ENCODE results near the gene WWC1. TPM values are rescaled to one million over a fixed set of nuclear protein-coding genes. Genes with fewer than 3 reads are reported as not detected.

WWC1 gene
- total RNA-seq, 1 experiment from 2014 or later, result 108 TPM

DNA sequence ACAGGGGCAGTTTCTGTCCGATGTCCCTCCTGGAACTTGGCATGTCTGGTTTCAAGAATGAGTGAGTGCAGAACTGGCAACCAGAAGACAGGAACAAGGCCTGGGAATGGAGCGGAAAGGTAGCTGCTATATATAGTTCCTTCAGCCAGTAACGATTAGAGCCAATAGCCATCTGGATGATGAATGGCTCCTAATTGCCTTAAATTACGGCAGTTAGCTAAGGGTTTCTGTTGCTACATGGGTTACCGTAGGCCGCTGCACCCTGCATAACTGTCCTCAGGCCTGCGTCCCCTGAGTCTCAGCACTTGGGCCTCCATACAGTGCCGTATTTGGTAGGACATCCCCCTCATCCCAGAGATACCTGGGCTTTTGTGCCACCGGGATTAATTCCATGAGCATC is 29.4 kb downstream of the WWC1 start:
- H3K36me3 Mint-ChIP-seq (ENCODE audit: insufficient read depth, unreplicated experiment), result peaks cover 67% of the 10 kb centered on the region
- ChIA-PET POLR2A (interaction anchor here (0.6 kb wide), 1 partner anchor 1151 kb away, joined by 3 read pairs; no protein-coding TSS in a partner anchor), CTCF (interaction anchor here (0.6 kb wide), 1 partner anchor 22 kb away, joined by 3 read pairs; no protein-coding TSS in a partner anchor)
- Histone ChIP-seq H3K4me1 (peaks cover 80% of the 10 kb centered on the region), H3K27me3 (replicated peaks; ENCODE audit: control insufficient read depth, insufficient read depth, low read length) (no peaks in the 10 kb centered on the region), H3K4me3 (ENCODE audit: low read depth, low read length) (no peak overlapping the region), H3K9me3 (no peaks in the 10 kb centered on the region), H3K36me3 (ENCODE audit: control insufficient read depth, insufficient read depth, low read length) (peaks cover 6% of the 10 kb centered on the region; the same call in 1 of the 2 replicates)
- peak overlapping the region; percentile 31 for H3K27ac Mint-ChIP-seq (ENCODE audit: unreplicated experiment)
- TF ChIP-seq, protein P1, sequence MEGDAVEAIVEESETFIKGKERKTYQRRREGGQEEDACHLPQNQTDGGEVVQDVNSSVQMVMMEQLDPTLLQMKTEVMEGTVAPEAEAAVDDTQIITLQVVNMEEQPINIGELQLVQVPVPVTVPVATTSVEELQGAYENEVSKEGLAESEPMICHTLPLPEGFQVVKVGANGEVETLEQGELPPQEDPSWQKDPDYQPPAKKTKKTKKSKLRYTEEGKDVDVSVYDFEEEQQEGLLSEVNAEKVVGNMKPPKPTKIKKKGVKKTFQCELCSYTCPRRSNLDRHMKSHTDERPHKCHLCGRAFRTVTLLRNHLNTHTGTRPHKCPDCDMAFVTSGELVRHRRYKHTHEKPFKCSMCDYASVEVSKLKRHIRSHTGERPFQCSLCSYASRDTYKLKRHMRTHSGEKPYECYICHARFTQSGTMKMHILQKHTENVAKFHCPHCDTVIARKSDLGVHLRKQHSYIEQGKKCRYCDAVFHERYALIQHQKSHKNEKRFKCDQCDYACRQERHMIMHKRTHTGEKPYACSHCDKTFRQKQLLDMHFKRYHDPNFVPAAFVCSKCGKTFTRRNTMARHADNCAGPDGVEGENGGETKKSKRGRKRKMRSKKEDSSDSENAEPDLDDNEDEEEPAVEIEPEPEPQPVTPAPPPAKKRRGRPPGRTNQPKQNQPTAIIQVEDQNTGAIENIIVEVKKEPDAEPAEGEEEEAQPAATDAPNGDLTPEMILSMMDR (IDR thresholded peaks at IDR 0.05; ENCODE audit: insufficient read depth in 1 of 2, low read depth in 1 of 2, low read length in 1 of 2, severe bottlenecking in 1 of 2, unreplicated experiment in 1 of 2), result no peak
- no peaks in the 10 kb centered on the region for H3K9me3 Mint-ChIP-seq (ENCODE audit: unreplicated experiment)
- no peaks in the 10 kb centered on the region for H3K27me3 Mint-ChIP-seq (ENCODE audit: insufficient read depth, unreplicated experiment)
- no peak overlapping the region for H3K4me3 Mint-ChIP-seq (ENCODE audit: unreplicated experiment)
- BruUV-seq (replicated peaks), result no TSS peak
- intact Hi-C loops (cut with micrococcal nuclease; ENCODE audit: unreplicated experiment), result no loop called here
- peaks cover 61% of the 10 kb centered on the region for H3K4me1 Mint-ChIP-seq (ENCODE audit: low read depth, unreplicated experiment)
- no peak for DNase-seq

GRCh38 chr5:168324859-168325630 is 33.6 kb downstream of the WWC1 start:
- BruUV-seq (replicated peaks), result no TSS peak
- Mint-ChIP-seq H3K4me1 (ENCODE audit: low read depth, unreplicated experiment) (peaks cover 70% of the 10 kb centered on the region), H3K27ac (ENCODE audit: unreplicated experiment) (peak overlapping the region; percentile 88), H3K4me3 (ENCODE audit: unreplicated experiment) (no peak overlapping the region), H3K36me3 (ENCODE audit: insufficient read depth, unreplicated experiment) (peaks cover 59% of the 10 kb centered on the region), H3K9me3 (ENCODE audit: unreplicated experiment) (no peaks in the 10 kb centered on the region), H3K27me3 (ENCODE audit: insufficient read depth, unreplicated experiment) (no peaks in the 10 kb centered on the region)
- no peaks in the 10 kb centered on the region for H3K9me3 ChIP-seq
- no peaks in the 10 kb centered on the region for H3K27me3 ChIP-seq (replicated peaks; ENCODE audit: control insufficient read depth, insufficient read depth, low read length)
- ChIA-PET POLR2A (interaction anchor here (0.5 to 1.1 kb wide), 3 partner anchors 32 to 193 kb away, joined by 3 read pairs; no protein-coding TSS in a partner anchor), CTCF (interaction anchor here (0.6 to 1.2 kb wide), 5 partner anchors 8 to 1091 kb away, joined by 3 to 4 read pairs (median 3); no protein-coding TSS in a partner anchor)
- H3K36me3 ChIP-seq (ENCODE audit: control insufficient read depth, insufficient read depth, low read length), result 0 out of 2 replicates have a peak, but pooled peaks cover 2% of the 10 kb centered on the region
- peaks cover 81% of the 10 kb centered on the region for H3K4me1 ChIP-seq
- peak; percentile 56 to 59 for DNase-seq
- TF ChIP-seq, protein P1 (IDR thresholded peaks at IDR 0.05; ENCODE audit: insufficient read depth in 1 of 2, low read depth in 1 of 2, low read length in 1 of 2, severe bottlenecking in 1 of 2, unreplicated experiment in 1 of 2), result no peak
- intact Hi-C loops (cut with micrococcal nuclease; ENCODE audit: unreplicated experiment), result no loop called here
- H3K4me3 ChIP-seq (ENCODE audit: low read depth, low read length), result no peak overlapping the region

- H3K4me1 ChIP-seq, result peaks cover 88% of the 10 kb centered on the region
- no peaks in the 10 kb centered on the region for H3K9me3 Mint-ChIP-seq (ENCODE audit: unreplicated experiment)
- peaks cover 73% of the 10 kb centered on the region for H3K4me1 Mint-ChIP-seq (ENCODE audit: low read depth, unreplicated experiment)
- H3K36me3 Mint-ChIP-seq (ENCODE audit: insufficient read depth, unreplicated experiment), result peaks cover 44% of the 10 kb centered on the region
- TF ChIP-seq, protein P1 (IDR thresholded peaks at IDR 0.05; ENCODE audit: insufficient read depth in 1 of 2, low read depth in 1 of 2, low read length in 1 of 2, severe bottlenecking in 1 of 2, unreplicated experiment in 1 of 2), result no peak
- 0 out of 2 replicates have a peak, but pooled peaks cover 2% of the 10 kb centered on the region for H3K36me3 ChIP-seq (ENCODE audit: control insufficient read depth, insufficient read depth, low read length)
- no peaks in the 10 kb centered on the region for H3K27me3 Mint-ChIP-seq (ENCODE audit: insufficient read depth, unreplicated experiment)
- peak overlapping the region; percentile 88 for H3K27ac Mint-ChIP-seq (ENCODE audit: unreplicated experiment)
- peak overlapping the region; percentile 5 for H3K4me3 Mint-ChIP-seq (ENCODE audit: unreplicated experiment)
- no peak overlapping the region for H3K4me3 ChIP-seq (ENCODE audit: low read depth, low read length)
- no peaks in the 10 kb centered on the region for H3K27me3 ChIP-seq (replicated peaks; ENCODE audit: control insufficient read depth, insufficient read depth, low read length)
- no TSS peak for BruUV-seq (replicated peaks)
- CTCF ChIA-PET, result interaction anchor here (0.5 kb wide), 1 partner anchor 191 kb away, joined by 4 read pairs; no protein-coding TSS in a partner anchor
- DNase-seq, result no peak
- H3K9me3 ChIP-seq, result no peaks in the 10 kb centered on the region
- intact Hi-C loops (cut with micrococcal nuclease; ENCODE audit: unreplicated experiment), result no loop called here
- POLR2A ChIA-PET, result no interaction called here
These were observed 35.6 kb downstream of the WWC1 start for GRCh38 chr5:168327019-168327421.

All from Caco-2 (cell line).